ENCODE measurements around the gene SNAPC3. TPM values are rescaled to one million over a fixed set of nuclear protein-coding genes. Genes with fewer than 3 reads are reported as not detected.
A peak's percentile ranks its signal among the peaks of the same experiment; 100 is the strongest.

Gene SNAPC3
- total RNA-seq, 6 donors from 2014 or later = 20.0 to 59.8 (median 24.3) TPM

DNA sequence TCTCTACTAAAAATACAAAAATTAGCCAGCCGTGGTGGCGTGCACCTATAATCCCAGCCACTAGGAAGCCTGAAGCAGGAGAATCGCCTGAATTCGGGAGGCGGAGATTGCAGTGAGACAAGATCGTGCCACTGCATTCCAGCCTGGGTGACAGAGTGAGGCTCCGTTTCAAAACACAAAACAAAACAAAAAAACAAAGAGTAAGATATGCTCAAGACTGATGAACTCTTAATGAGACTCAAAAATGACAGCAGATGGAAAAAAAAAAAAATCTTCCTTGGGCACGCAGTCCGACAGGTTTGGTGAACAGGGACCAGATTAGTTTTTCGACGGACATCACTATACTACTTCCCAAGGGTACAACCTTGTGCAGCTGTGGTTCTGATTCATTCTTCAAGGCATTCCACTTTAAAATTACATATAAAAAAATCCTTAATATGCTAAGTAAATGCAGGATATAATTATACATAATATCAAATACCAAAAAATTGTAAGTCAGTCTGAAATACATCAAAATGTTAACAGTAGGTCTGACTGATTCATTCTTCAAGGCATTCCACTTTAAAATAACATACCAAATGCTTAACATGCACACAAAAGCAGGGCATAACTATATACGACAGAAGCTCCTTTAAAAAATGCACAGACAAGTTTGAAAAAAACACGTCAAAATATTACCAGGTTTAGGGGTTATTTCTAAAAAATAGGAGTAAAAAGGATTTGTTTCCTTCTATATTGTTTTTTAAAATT, 75.7 kb downstream of the SNAPC3 start:
- TF ChIP-seq POLR2AphosphoS5 (IDR thresholded peaks at IDR 0.05) (no peak), POLR2A (IDR thresholded peaks at IDR 0.05) (no peak), EP300 (IDR thresholded peaks at IDR 0.05) (no peak)
- TF ChIP-seq, protein P1, sequence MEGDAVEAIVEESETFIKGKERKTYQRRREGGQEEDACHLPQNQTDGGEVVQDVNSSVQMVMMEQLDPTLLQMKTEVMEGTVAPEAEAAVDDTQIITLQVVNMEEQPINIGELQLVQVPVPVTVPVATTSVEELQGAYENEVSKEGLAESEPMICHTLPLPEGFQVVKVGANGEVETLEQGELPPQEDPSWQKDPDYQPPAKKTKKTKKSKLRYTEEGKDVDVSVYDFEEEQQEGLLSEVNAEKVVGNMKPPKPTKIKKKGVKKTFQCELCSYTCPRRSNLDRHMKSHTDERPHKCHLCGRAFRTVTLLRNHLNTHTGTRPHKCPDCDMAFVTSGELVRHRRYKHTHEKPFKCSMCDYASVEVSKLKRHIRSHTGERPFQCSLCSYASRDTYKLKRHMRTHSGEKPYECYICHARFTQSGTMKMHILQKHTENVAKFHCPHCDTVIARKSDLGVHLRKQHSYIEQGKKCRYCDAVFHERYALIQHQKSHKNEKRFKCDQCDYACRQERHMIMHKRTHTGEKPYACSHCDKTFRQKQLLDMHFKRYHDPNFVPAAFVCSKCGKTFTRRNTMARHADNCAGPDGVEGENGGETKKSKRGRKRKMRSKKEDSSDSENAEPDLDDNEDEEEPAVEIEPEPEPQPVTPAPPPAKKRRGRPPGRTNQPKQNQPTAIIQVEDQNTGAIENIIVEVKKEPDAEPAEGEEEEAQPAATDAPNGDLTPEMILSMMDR (IDR thresholded peaks at IDR 0.05) = no peak
- Histone ChIP-seq H3K4me1 (peaks cover 0 to 2% (median 0%) of the 10 kb centered on the region in 4 donors), H3K9me3 (no peaks in the 10 kb centered on the region), H3K27ac (no peak overlapping the region), H3K27me3 (no peaks in the 10 kb centered on the region), H3K36me3 (peaks cover 0 to 5% (median 1%) of the 10 kb centered on the region in 4 donors), H3K4me3 (no peak overlapping the region)
- ATAC-seq (ENCODE audit: low FRiP score in 2 of 2) = no peak
- 95 to 97% methylated on average over 13 of the region's 13 CpGs for WGBS, 2 donors
- DNase-seq = no peak

DNA sequence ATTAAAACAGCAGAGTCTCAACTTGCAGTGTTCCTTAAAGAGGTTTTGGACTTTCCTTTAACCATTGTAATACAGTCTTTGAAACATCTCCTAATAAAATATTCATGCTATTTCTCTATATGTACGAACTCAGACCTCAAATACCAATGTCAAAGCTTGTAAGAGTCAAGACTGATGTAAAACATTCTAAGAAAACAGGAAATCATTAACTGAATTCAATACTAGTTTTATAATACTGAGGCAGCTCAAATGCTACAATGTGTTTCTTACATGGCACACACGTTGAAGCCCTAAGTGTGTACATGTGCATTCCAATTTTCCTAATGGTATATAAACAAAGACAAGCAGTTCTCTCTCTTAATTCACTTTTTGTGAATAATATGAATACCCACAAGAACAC, 76.5 kb downstream of the SNAPC3 start:
- 59 to 60% methylated on average over 2 of the region's 2 CpGs for WGBS, 2 donors

DNA sequence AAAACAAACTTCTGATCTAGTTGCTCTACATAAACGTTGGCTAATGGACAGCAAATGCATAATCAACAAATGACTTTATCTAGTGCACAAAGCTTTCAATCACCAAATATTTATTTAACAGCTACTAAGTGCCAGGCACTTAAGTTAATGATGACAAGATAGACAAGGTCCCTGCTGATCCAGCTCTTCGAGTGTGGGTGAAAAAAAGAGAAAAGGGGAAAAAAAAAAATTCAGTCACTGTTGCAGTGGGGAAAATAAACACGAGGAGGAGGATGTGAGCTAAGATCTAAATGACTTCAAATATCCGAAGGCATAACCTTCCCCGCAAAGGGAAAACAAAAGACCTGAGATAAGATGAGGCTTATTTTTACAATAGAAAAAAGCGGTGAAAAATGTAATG, 78.5 kb downstream of the SNAPC3 start:
- DNase-seq = no peak
- TF ChIP-seq POLR2AphosphoS5 (IDR thresholded peaks at IDR 0.05) (no peak), EP300 (IDR thresholded peaks at IDR 0.05) (no peak)
- TF ChIP-seq, protein P1 (IDR thresholded peaks at IDR 0.05) = peak in 1 of 6 experiments; percentile 8
- WGBS, 2 donors = 43 to 49% methylated on average over 6 of the region's 6 CpGs
- H3K36me3 ChIP-seq = peaks cover 0 to 23% (median 1%) of the 10 kb centered on the region in 4 donors
- no peak overlapping the region for H3K27ac ChIP-seq
- H3K4me3 ChIP-seq = no peak overlapping the region
- H3K4me1 ChIP-seq = peaks cover 0 to 2% (median 0%) of the 10 kb centered on the region in 4 donors
- H3K9me3 ChIP-seq = no peaks in the 10 kb centered on the region
- no peaks in the 10 kb centered on the region for H3K27me3 ChIP-seq
- no peak for ATAC-seq (ENCODE audit: low FRiP score in 2 of 2)

More for the DNA sequence above, 76.5 kb downstream of the SNAPC3 start:
- H3K4me1 ChIP-seq = peaks cover 0 to 2% (median 0%) of the 10 kb centered on the region in 4 donors
- TF ChIP-seq POLR2AphosphoS5 (IDR thresholded peaks at IDR 0.05) (no peak), POLR2A (IDR thresholded peaks at IDR 0.05) (no peak), EP300 (IDR thresholded peaks at IDR 0.05) (no peak)
- TF ChIP-seq, protein P1 (IDR thresholded peaks at IDR 0.05) = no peak
- no peak overlapping the region for H3K4me3 ChIP-seq
- no peaks in the 10 kb centered on the region for H3K9me3 ChIP-seq
- no peaks in the 10 kb centered on the region for H3K27me3 ChIP-seq
- DNase-seq (no peak), ATAC-seq (ENCODE audit: low FRiP score in 2 of 2) (no peak)
- H3K27ac ChIP-seq = no peak overlapping the region
- H3K36me3 ChIP-seq = peaks cover 0 to 5% (median 1%) of the 10 kb centered on the region in 4 donors

DNA sequence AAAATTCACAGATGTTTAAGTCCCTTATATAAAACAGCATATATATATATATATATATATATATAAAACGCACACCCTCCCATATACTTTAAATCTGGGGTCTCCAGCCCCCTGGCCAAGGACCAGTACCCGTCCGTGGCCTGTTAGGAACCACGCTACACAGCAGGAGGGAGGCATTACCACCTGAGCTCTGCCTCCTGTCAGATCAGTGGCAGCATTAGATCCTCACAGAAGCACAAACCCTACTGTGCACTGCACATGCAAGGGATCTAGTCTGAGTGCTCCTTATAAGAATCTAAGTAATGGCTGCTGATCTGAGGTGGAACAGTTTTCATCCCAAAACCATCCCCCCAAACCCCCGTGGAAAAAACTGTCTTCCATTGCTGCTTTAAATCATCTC, 79.1 kb downstream of the SNAPC3 start:
- Histone ChIP-seq H3K4me3 (no peak overlapping the region), H3K9me3 (no peaks in the 10 kb centered on the region), H3K36me3 (peaks cover 0 to 29% (median 1%) of the 10 kb centered on the region in 4 donors), H3K27ac (no peak overlapping the region), H3K27me3 (no peaks in the 10 kb centered on the region), H3K4me1 (peaks cover 0 to 2% (median 0%) of the 10 kb centered on the region in 4 donors)
- TF ChIP-seq POLR2A (IDR thresholded peaks at IDR 0.05) (no peak), POLR2AphosphoS5 (IDR thresholded peaks at IDR 0.05) (no peak), EP300 (IDR thresholded peaks at IDR 0.05) (no peak)
- TF ChIP-seq, protein P1 (IDR thresholded peaks at IDR 0.05) = no peak
- 86 to 89% methylated on average over 5 of the region's 5 CpGs for WGBS, 2 donors
- ATAC-seq (ENCODE audit: low FRiP score in 2 of 2) (no peak), DNase-seq (no peak)

Measured in upper lobe of left lung (tissue), 6 donors.